Loucy (cell line): ENCODE results near the gene DOK6.

Experiments
- H2AFZ ChIP-seq: fragments of 200-600 bp; sonication (generic); 2 replicates; pipeline ENCODE4 v1.6.0; 2016; ENCODE audit warnings: antibody characterized with exemption, mild to moderate bottlenecking, low read length, moderate library complexity
- H3F3A ChIP-seq: fragments of 200-600 bp; 2 replicates; pipeline ENCODE4 v1.6.0; 2016; ENCODE audit warnings: antibody characterized with exemption, low read depth, mild to moderate bottlenecking
- H3K27me3 ChIP-seq: fragments of 200-600 bp; sonication (generic); 2 replicates; pipeline ENCODE4 v1.6.1; 2014; ENCODE audit warnings: low read length, mild to moderate bottlenecking; ENCODE audit not compliant: insufficient read depth, poor library complexity, severe bottlenecking
- H3K36me3 ChIP-seq: fragments of 200-600 bp; sonication (generic); 2 replicates; pipeline ENCODE4 v1.6.1; 2016; ENCODE audit warnings: low read length; ENCODE audit not compliant: insufficient read depth
- H3K4me1 ChIP-seq: fragments of 200-600 bp; sonication (generic); 2 replicates; pipeline ENCODE4 v1.5.1; 2014; ENCODE audit warnings: low read length, mild to moderate bottlenecking; ENCODE audit not compliant: insufficient read depth, poor library complexity, severe bottlenecking
- H3K4me2 ChIP-seq: fragments of 200-600 bp; sonication (generic); 2 replicates; pipeline ENCODE4 v1.6.0; 2014; ENCODE audit warnings: antibody characterized with exemption, low read length, low read depth, mild to moderate bottlenecking; ENCODE audit not compliant: poor library complexity, severe bottlenecking
- H3K4me3 ChIP-seq: fragments of 200-600 bp; sonication (generic); 2 replicates; pipeline ENCODE4 v1.5.1; 2014; ENCODE audit warnings: low read length, mild to moderate bottlenecking, mixed read lengths; ENCODE audit not compliant: poor library complexity, severe bottlenecking
- H3K79me2 ChIP-seq: fragments of 200-600 bp; sonication (generic); 2 replicates; pipeline ENCODE4 v1.6.1; 2014; ENCODE audit warnings: low read length; ENCODE audit not compliant: insufficient read depth
- H3K9ac ChIP-seq: fragments of 200-600 bp; sonication (generic); 2 replicates; pipeline ENCODE4 v1.6.0; 2014; ENCODE audit warnings: mild to moderate bottlenecking, low read depth, low read length, moderate library complexity; ENCODE audit not compliant: poor library complexity, severe bottlenecking
- H3K9me2 ChIP-seq: fragments of 200-600 bp; sonication (generic); replicated peaks from 2 replicates; pipeline ENCODE4 v1.6.1; 2016; ENCODE audit warnings: low read depth, low read length, mixed read lengths
- H3K9me3 ChIP-seq: fragments of 200-600 bp; sonication (generic); 2 replicates; pipeline ENCODE4 v1.6.1; 2014; ENCODE audit warnings: mild to moderate bottlenecking, antibody characterized with exemption, low read length, low read depth; ENCODE audit not compliant: insufficient read depth
- H4K20me1 ChIP-seq: fragments of 200-600 bp; sonication (generic); 2 replicates; pipeline ENCODE4 v1.6.0; 2014; ENCODE audit warnings: antibody characterized with exemption, low read length, mild to moderate bottlenecking; ENCODE audit not compliant: insufficient read depth, poor library complexity, severe bottlenecking
- EZH2phosphoT487 ChIP-seq: fragments of 200-600 bp; IDR thresholded peaks from 2 replicates; pipeline ENCODE4 v1.6.1; 2018; ENCODE audit warnings: antibody characterized with exemption, mild to moderate bottlenecking, moderate library complexity, borderline replicate concordance
- TF ChIP-seq, protein P1 (sequence below): fragments of 200-600 bp; sonication (generic); conservative IDR thresholded peaks from 2 replicates; pipeline ENCODE4 v1.5.1; 2014; ENCODE audit warnings: mild to moderate bottlenecking, antibody characterized with exemption, low read length

Gene DOK6

DNA sequence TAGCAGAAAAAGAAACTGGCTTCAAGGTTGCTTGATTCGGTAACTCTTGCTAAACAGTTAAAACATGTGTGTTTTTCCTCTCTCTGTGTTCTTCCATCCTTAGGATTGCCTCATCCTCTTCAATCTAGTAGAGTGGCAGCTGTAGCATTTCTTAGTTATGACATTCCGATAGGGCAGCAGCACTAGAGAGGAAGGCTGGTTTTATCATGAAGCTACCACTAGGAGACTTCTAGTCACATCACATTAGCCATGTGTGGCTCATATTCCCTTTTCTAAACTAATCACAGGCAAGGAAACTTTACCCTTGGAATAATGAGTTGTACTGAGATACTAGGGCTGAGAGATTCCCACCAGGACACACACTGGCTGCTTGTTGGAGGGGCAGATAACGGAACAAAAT is 187.6 kb downstream of the DOK6 start:
- H3K4me2 ChIP-seq = no peak overlapping the region
- H2AFZ ChIP-seq = no peak overlapping the region
- TF ChIP-seq, protein P1, sequence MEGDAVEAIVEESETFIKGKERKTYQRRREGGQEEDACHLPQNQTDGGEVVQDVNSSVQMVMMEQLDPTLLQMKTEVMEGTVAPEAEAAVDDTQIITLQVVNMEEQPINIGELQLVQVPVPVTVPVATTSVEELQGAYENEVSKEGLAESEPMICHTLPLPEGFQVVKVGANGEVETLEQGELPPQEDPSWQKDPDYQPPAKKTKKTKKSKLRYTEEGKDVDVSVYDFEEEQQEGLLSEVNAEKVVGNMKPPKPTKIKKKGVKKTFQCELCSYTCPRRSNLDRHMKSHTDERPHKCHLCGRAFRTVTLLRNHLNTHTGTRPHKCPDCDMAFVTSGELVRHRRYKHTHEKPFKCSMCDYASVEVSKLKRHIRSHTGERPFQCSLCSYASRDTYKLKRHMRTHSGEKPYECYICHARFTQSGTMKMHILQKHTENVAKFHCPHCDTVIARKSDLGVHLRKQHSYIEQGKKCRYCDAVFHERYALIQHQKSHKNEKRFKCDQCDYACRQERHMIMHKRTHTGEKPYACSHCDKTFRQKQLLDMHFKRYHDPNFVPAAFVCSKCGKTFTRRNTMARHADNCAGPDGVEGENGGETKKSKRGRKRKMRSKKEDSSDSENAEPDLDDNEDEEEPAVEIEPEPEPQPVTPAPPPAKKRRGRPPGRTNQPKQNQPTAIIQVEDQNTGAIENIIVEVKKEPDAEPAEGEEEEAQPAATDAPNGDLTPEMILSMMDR = no peak
- TF ChIP-seq EZH2phosphoT487 = no peak
- no peak overlapping the region for H3K9ac ChIP-seq
- H3K4me3 ChIP-seq = no peak overlapping the region
- H3K36me3 ChIP-seq = no peaks in the 10 kb centered on the region
- no peaks in the 10 kb centered on the region for H3K27me3 ChIP-seq
- no peaks in the 10 kb centered on the region for H4K20me1 ChIP-seq
- H3K79me2 ChIP-seq = no peaks in the 10 kb centered on the region
- no peaks in the 10 kb centered on the region for H3F3A ChIP-seq
- no peaks in the 10 kb centered on the region for H3K4me1 ChIP-seq
- H3K9me3 ChIP-seq = no peaks in the 10 kb centered on the region
- no peaks in the 10 kb centered on the region for H3K9me2 ChIP-seq

DNA sequence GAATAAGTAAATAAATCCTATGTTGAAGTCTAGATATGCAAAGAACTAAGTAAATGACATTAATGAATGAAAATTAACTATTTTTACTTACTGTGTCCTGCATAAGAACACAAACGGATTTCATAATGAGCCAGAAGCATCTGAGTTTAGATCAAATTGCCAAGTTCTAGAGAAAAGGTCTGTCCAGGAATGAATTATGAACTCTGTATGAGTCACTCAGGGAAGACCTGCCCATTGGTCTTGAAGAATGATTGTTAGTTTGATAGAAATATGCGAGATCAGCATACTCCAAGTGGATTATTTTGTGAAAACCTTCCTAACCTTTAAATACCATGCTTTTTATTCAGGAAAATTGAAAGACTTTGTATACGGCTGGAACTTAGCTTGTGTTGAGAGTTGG is 189.5 kb downstream of the DOK6 start:
- H3K79me2 ChIP-seq = no peaks in the 10 kb centered on the region
- H2AFZ ChIP-seq = no peak overlapping the region
- H3K36me3 ChIP-seq = no peaks in the 10 kb centered on the region
- no peak for TF ChIP-seq EZH2phosphoT487
- TF ChIP-seq, protein P1 = no peak
- H3K27me3 ChIP-seq = no peaks in the 10 kb centered on the region
- H3K9me3 ChIP-seq = no peaks in the 10 kb centered on the region
- no peaks in the 10 kb centered on the region for H3K4me1 ChIP-seq
- H3K4me2 ChIP-seq = no peak overlapping the region
- H3K4me3 ChIP-seq = no peak overlapping the region
- H4K20me1 ChIP-seq = no peaks in the 10 kb centered on the region
- no peaks in the 10 kb centered on the region for H3F3A ChIP-seq
- no peaks in the 10 kb centered on the region for H3K9me2 ChIP-seq
- H3K9ac ChIP-seq = no peak overlapping the region

DNA sequence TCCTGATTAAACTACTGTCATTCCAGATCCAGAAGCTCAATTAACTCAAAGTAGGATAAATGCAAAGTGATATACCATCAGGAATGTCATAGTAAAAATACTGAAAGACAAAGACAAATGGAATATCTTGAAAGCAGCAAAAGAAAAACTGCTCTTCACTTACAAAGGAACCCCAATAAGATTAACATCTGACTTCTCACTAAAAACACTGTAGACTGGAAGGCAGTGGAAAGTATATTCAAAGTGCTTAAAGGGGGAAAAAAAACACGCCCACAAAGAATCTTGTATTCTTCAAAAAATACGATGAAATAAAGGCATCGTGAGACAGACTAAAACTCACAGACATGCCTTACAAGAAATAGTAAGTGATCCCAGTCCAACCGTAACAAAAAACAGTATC is 195.7 kb downstream of the DOK6 start:
- Histone ChIP-seq H3K79me2 (no peaks in the 10 kb centered on the region), H3K9ac (no peak overlapping the region), H2AFZ (no peak overlapping the region), H3K9me2 (no peaks in the 10 kb centered on the region), H3K4me3 (no peak overlapping the region), H3F3A (no peaks in the 10 kb centered on the region), H3K36me3 (no peaks in the 10 kb centered on the region), H3K4me1 (no peaks in the 10 kb centered on the region), H3K9me3 (0 out of 2 replicates have a peak, but pooled peaks cover 2% of the 10 kb centered on the region), H3K27me3 (no peaks in the 10 kb centered on the region), H4K20me1 (no peaks in the 10 kb centered on the region), H3K4me2 (no peak overlapping the region)
- TF ChIP-seq, protein P1 = no peak
- no peak for TF ChIP-seq EZH2phosphoT487
